WTC11 (cell line): Measurements from ENCODE around the gene GEMIN5.

ENCODE experiments used
- ATF1 ChIP-seq: sonication (generic); formaldehyde crosslinking; IDR thresholded peaks from 2 replicates; pipeline ENCODE4 v1.8.1; 2023; ENCODE audit warnings: mild to moderate bottlenecking, moderate library complexity, missing genetic modification reagents
- ATF3 ChIP-seq: sonication (generic); formaldehyde crosslinking; conservative IDR thresholded peaks from 2 replicates; pipeline ENCODE4 v1.8.1; 2022; ENCODE audit warnings: mild to moderate bottlenecking, missing genetic modification reagents
- CTCF ChIP-seq: fragments of 200-600 bp; IDR thresholded peaks from 2 replicates; pipeline ENCODE4 v1.8.0; 2022; ENCODE audit warnings: antibody characterized with exemption
- FOXJ3 ChIP-seq: sonication (generic); formaldehyde crosslinking; IDR thresholded peaks from 2 replicates; pipeline ENCODE4 v1.9.0; 2021; ENCODE audit warnings: missing genetic modification reagents, mild to moderate bottlenecking, borderline replicate concordance
- JUN ChIP-seq: sonication (generic); formaldehyde crosslinking; IDR thresholded peaks from 2 replicates; pipeline ENCODE4 v1.8.0; 2023; ENCODE audit warnings: mild to moderate bottlenecking, missing genetic modification reagents
- MAX ChIP-seq: sonication (generic); formaldehyde crosslinking; IDR thresholded peaks from 2 replicates; pipeline ENCODE4 v1.8.0; 2022; ENCODE audit warnings: mild to moderate bottlenecking, missing genetic modification reagents
- TEAD1 ChIP-seq: sonication (generic); formaldehyde crosslinking; IDR thresholded peaks from 2 replicates; pipeline ENCODE4 v1.8.0; 2022; ENCODE audit warnings: mild to moderate bottlenecking, missing genetic modification reagents
- ZBTB21 ChIP-seq: sonication (generic); formaldehyde crosslinking; IDR thresholded peaks from 2 replicates; pipeline ENCODE4 v1.8.1; 2023; ENCODE audit warnings: mild to moderate bottlenecking, missing genetic modification reagents, borderline replicate concordance
- ZNF121 ChIP-seq: sonication (generic); formaldehyde crosslinking; IDR thresholded peaks from 2 replicates; pipeline ENCODE4 v1.8.0; 2023; ENCODE audit warnings: missing genetic modification reagents
- TF ChIP-seq, protein P1 (sequence below): sonication (generic); formaldehyde crosslinking; IDR thresholded peaks from 2 replicates; pipeline ENCODE4 v1.8.1; 2023; ENCODE audit warnings: mild to moderate bottlenecking, moderate library complexity, missing genetic modification reagents
- TF ChIP-seq, protein P2 (sequence below): sonication (generic); formaldehyde crosslinking; IDR thresholded peaks from 2 replicates; pipeline ENCODE4 v1.8.1; 2023; ENCODE audit warnings: mild to moderate bottlenecking, missing genetic modification reagents, moderate library complexity
- TF ChIP-seq, protein P3 (sequence below): sonication (generic); formaldehyde crosslinking; IDR thresholded peaks from 2 replicates; pipeline ENCODE4 v1.8.0; 2022; ENCODE audit warnings: mild to moderate bottlenecking, missing genetic modification reagents

DNA sequence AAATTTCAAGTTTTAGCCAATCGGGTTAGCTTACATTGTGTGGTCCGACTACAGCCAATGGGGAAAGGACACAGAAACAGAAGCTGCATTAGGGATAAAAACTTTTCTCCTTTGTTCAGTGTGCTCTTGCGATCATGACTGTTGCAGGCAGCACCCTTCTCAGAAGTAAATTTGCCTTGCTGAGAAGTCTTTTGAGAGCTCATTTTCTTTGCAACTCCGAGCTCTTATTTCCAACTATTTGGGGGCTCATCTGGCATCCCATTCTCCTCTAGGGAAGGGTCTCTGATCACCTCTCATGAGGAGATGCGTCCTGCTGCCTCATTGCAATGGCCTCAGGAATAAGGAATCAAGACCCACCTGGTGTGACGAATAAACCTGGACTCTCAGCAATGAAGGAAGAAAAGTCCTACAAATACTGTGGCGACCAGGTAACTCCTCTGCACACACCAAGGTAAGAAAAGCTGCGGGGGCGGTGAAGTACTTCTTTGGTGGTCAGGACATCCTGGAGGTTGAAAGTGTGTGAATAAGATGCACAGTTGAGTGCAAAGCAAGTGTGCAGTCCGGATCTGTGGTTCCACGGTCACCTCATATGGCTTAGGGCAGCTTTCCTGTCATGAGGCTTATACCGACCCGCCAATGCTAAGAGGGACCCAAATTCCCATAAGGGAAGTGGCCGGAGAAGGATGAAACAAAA lies 59.2 kb downstream of the GEMIN5 start:
- no peak for TF ChIP-seq FOXJ3 (CRISPR knock-in tag)
- TF ChIP-seq CTCF, result no peak
- TF ChIP-seq, protein P1, sequence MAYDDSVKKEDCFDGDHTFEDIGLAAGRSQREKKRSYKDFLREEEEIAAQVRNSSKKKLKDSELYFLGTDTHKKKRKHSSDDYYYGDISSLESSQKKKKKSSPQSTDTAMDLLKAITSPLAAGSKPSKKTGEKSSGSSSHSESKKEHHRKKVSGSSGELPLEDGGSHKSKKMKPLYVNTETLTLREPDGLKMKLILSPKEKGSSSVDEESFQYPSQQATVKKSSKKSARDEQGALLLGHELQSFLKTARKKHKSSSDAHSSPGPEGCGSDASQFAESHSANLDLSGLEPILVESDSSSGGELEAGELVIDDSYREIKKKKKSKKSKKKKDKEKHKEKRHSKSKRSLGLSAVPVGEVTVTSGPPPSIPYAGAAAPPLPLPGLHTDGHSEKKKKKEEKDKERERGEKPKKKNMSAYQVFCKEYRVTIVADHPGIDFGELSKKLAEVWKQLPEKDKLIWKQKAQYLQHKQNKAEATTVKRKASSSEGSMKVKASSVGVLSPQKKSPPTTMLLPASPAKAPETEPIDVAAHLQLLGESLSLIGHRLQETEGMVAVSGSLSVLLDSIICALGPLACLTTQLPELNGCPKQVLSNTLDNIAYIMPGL (CRISPR knock-in tag), result no peak
- no peak for TF ChIP-seq TEAD1
- TF ChIP-seq, protein P2, sequence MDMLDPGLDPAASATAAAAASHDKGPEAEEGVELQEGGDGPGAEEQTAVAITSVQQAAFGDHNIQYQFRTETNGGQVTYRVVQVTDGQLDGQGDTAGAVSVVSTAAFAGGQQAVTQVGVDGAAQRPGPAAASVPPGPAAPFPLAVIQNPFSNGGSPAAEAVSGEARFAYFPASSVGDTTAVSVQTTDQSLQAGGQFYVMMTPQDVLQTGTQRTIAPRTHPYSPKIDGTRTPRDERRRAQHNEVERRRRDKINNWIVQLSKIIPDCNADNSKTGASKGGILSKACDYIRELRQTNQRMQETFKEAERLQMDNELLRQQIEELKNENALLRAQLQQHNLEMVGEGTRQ, result no peak
- TF ChIP-seq MAX (CRISPR knock-in tag), result no peak
- TF ChIP-seq ZNF121, result no peak
- TF ChIP-seq JUN, result no peak
- TF ChIP-seq ATF1 (CRISPR knock-in tag), result no peak
- TF ChIP-seq, protein P3, sequence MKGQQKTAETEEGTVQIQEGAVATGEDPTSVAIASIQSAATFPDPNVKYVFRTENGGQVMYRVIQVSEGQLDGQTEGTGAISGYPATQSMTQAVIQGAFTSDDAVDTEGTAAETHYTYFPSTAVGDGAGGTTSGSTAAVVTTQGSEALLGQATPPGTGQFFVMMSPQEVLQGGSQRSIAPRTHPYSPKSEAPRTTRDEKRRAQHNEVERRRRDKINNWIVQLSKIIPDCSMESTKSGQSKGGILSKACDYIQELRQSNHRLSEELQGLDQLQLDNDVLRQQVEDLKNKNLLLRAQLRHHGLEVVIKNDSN (CRISPR knock-in tag), result no peak
- TF ChIP-seq ZBTB21, result no peak
- no peak for TF ChIP-seq ATF3 (CRISPR knock-in tag)
